OCI-LY7 (cell line): ENCODE measurements around the gene LRP1B. TPM values are rescaled to one million over a fixed set of nuclear protein-coding genes. Genes with fewer than 3 reads are reported as not detected.

Source experiments
- BruUV-seq: library from RNA; stranded (reverse); fragments of 400-500 nt; replicated peaks from 2 replicates; lab custom pipeline; 2021; lab: Mats Ljungman, UMichigan
- CTCF ChIA-PET: fragments of 300-600 bp; sonication (Branson Sonifier 250); formaldehyde crosslinking; loops from one replicate; lab custom pipeline; 2022; ENCODE audit warnings: antibody characterized with exemption; ENCODE audit not compliant: unreplicated experiment; lab: Charles Lee
- POLR2A ChIA-PET: fragments of 300-600 bp; sonication (Branson Sonifier 250); formaldehyde crosslinking; loops from one replicate; lab custom pipeline; 2022; ENCODE audit warnings: antibody characterized with exemption; lab: Charles Lee
- DNase-seq: peaks from one replicate; pipeline ENCODE4 v3.0.0-alpha.2; 2015; ENCODE audit warnings: low spot score
- H2AFZ ChIP-seq: fragments of 200-600 bp; sonication (generic), shearing (Covaris generic); 2 replicates; pipeline ENCODE4 v1.6.1; 2014; ENCODE audit warnings: mild to moderate bottlenecking, antibody characterized with exemption, low read length, moderate library complexity
- H3K27ac ChIP-seq: fragments of 200-600 bp; sonication (generic); 2 replicates; pipeline ENCODE4 v1.5.1; 2014; ENCODE audit warnings: mixed run types, low read depth, mild to moderate bottlenecking, moderate library complexity, low read length, inconsistent platforms; ENCODE audit not compliant: poor library complexity, severe bottlenecking
- H3K36me3 ChIP-seq: fragments of 200-600 bp; sonication (generic); 2 replicates; pipeline ENCODE4 v1.6.1; 2014; ENCODE audit warnings: mild to moderate bottlenecking, antibody characterized with exemption, low read length, moderate library complexity, mixed read lengths; ENCODE audit not compliant: insufficient read depth
- H3K4me1 ChIP-seq: fragments of 200-600 bp; sonication (generic); 2 replicates; pipeline ENCODE4 v1.5.1; 2014; ENCODE audit warnings: mild to moderate bottlenecking, low read length; ENCODE audit not compliant: insufficient read depth, poor library complexity, severe bottlenecking
- H3K4me2 ChIP-seq: fragments of 200-600 bp; sonication (generic); 2 replicates; pipeline ENCODE4 v1.6.1; 2014; ENCODE audit warnings: mild to moderate bottlenecking, low read length
- H3K4me3 ChIP-seq: fragments of 200-600 bp; sonication (generic); 2 replicates; pipeline ENCODE4 v1.5.1; 2014; ENCODE audit warnings: mild to moderate bottlenecking, low read depth, low read length; ENCODE audit not compliant: poor library complexity, severe bottlenecking
- H3K79me2 ChIP-seq: fragments of 200-600 bp; sonication (generic); 2 replicates; pipeline ENCODE4 v1.6.1; 2016; ENCODE audit warnings: low read depth, mild to moderate bottlenecking, low read length, moderate library complexity, mixed read lengths; ENCODE audit not compliant: insufficient read depth
- H3K9me2 ChIP-seq: fragments of 200-600 bp; sonication (generic); 2 replicates; pipeline ENCODE4 v1.6.1; 2016; ENCODE audit warnings: mild to moderate bottlenecking, low read length, mixed read lengths; ENCODE audit not compliant: insufficient read depth
- H3K9me3 ChIP-seq: fragments of 200-600 bp; sonication (generic); 2 replicates; pipeline ENCODE4 v1.6.1; 2014; ENCODE audit warnings: mild to moderate bottlenecking, mixed run types, low read length, mixed read lengths
- H4K20me1 ChIP-seq: fragments of 200-600 bp; sonication (generic); 2 replicates; pipeline ENCODE4 v1.6.1; 2014; ENCODE audit warnings: mild to moderate bottlenecking, antibody characterized with exemption, low read length, moderate library complexity, mixed read lengths; ENCODE audit not compliant: insufficient read depth
- EZH2phosphoT487 ChIP-seq: fragments of 200-600 bp; sonication (generic); IDR thresholded peaks from 2 replicates; pipeline ENCODE4 v1.6.1; 2018; ENCODE audit warnings: low read depth, borderline replicate concordance, mild to moderate bottlenecking, mixed run types, antibody characterized with exemption, low read length, moderate library complexity, mixed read lengths
- intact Hi-C: fragments of 100-400 bp; cut with micrococcal nuclease; formaldehyde crosslinking; loops from one replicate; pipeline ENCODE4 v1.10.0; 2022; ENCODE audit not compliant: unreplicated experiment
- total RNA-seq, 2 experiments: library from RNA; depleted of rRNA in 1 of 2; stranded (reverse); fragments of >200 nt in 1 of 2; shearing (Covaris generic) in 1 of 2; gene quantifications; 2 replicates each; pipeline ENCODE4 v1.2.3, GENCODE V29; 2014 to 2022
- TF ChIP-seq, protein P1 (sequence below): fragments of 200-600 bp; sonication (generic); conservative IDR thresholded peaks from 2 replicates; pipeline ENCODE4 v1.5.1; 2014; ENCODE audit warnings: mild to moderate bottlenecking, antibody characterized with exemption, low read length, moderate library complexity, mixed read lengths

The LRP1B gene
- total RNA-seq, 2 experiments from 2014 or later, result not detected

DNA sequence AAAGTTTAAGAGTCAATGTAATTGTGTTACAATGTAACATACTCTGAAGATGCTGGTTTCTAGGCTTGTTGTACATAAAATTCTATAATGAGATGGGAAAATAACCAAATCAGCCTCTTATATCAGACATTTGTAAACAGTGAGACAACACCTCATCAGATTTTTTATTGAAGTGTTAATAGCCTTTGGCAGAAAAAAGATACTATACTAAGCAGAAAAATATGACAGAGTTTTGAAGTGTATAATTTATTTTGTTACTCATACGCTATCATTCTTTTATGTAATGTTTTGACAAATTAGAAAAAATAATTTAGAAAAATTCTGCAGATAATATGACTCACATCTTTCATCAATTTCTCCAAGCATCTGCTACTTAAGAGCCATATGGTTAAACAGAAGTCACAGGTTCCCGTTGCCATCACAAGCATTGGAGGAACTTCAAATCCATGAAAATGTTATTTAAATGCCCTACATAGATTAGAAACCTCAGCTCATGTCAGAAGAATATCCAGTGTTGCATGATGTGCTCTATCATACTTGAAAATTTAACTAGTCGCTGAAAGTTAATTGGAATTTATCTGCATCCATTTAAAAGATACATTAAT lies 535.4 kb downstream of the LRP1B start:
- Histone ChIP-seq H3K79me2 (no peaks in the 10 kb centered on the region), H3K27ac (no peak overlapping the region), H3K36me3 (no peaks in the 10 kb centered on the region), H3K9me2 (no peaks in the 10 kb centered on the region), H3K4me3 (no peak overlapping the region), H3K4me1 (no peaks in the 10 kb centered on the region), H3K4me2 (no peak overlapping the region), H2AFZ (no peak overlapping the region), H3K9me3 (no peaks in the 10 kb centered on the region), H4K20me1 (no peaks in the 10 kb centered on the region)
- ChIA-PET POLR2A (no interaction called here), CTCF (no interaction called here)
- TF ChIP-seq EZH2phosphoT487, result no peak
- TF ChIP-seq, protein P1, sequence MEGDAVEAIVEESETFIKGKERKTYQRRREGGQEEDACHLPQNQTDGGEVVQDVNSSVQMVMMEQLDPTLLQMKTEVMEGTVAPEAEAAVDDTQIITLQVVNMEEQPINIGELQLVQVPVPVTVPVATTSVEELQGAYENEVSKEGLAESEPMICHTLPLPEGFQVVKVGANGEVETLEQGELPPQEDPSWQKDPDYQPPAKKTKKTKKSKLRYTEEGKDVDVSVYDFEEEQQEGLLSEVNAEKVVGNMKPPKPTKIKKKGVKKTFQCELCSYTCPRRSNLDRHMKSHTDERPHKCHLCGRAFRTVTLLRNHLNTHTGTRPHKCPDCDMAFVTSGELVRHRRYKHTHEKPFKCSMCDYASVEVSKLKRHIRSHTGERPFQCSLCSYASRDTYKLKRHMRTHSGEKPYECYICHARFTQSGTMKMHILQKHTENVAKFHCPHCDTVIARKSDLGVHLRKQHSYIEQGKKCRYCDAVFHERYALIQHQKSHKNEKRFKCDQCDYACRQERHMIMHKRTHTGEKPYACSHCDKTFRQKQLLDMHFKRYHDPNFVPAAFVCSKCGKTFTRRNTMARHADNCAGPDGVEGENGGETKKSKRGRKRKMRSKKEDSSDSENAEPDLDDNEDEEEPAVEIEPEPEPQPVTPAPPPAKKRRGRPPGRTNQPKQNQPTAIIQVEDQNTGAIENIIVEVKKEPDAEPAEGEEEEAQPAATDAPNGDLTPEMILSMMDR, result no peak
- no TSS peak for BruUV-seq
- no peak for DNase-seq
- intact Hi-C loops, result no loop called here

DNA sequence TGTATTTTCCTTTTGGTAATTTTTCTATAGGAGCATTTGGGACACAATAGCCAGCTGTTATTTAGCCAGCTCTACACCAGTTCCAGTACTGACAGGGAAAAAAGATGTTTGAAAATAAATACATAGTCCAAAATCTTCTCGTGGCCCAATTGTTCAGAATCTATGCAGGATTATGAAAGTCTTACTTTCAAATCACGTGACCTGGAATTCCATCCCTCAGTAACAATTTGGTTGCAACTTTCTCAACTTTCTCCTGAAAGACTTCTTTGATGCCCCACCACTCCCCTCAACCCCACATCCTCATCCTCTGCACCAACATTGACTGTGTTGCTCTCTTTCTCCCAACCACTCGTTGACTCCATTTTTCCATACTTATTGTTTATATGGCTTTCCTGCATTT lies 539.0 kb downstream of the LRP1B start:
- no peak overlapping the region for H3K4me2 ChIP-seq
- no peaks in the 10 kb centered on the region for H3K9me2 ChIP-seq
- H3K36me3 ChIP-seq, result no peaks in the 10 kb centered on the region
- no TSS peak for BruUV-seq
- intact Hi-C loops, result no loop called here
- ChIA-PET POLR2A (no interaction called here), CTCF (no interaction called here)
- H2AFZ ChIP-seq, result no peak overlapping the region
- no peak for DNase-seq
- H3K4me1 ChIP-seq, result no peaks in the 10 kb centered on the region
- H3K9me3 ChIP-seq, result no peaks in the 10 kb centered on the region
- H3K79me2 ChIP-seq, result no peaks in the 10 kb centered on the region
- no peak overlapping the region for H3K4me3 ChIP-seq
- no peaks in the 10 kb centered on the region for H4K20me1 ChIP-seq
- H3K27ac ChIP-seq, result no peak overlapping the region
- no peak for TF ChIP-seq EZH2phosphoT487
- TF ChIP-seq, protein P1, result no peak

DNA sequence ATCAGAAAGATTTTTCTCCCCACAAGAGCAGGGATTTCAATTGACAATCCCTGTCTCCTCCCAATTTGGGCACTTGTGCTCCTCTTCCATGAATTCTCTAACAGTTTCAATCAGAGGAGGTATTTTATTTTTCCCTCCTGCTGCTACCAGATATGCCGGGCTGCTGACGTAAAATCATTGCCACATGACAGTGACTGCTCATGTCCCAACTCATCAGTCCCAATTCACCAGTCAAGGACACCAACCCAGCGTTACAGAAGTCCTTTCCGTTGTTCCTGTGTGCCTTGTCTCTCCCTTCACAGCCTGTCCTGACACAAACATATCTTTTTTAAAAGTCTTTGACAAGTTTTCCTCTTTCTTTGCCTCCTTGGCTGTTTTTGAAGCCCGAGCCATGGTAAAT lies 540.2 kb downstream of the LRP1B start:
- intact Hi-C loops, result no loop called here
- TF ChIP-seq, protein P1, result no peak
- TF ChIP-seq EZH2phosphoT487, result no peak
- ChIA-PET POLR2A (no interaction called here), CTCF (no interaction called here)
- Histone ChIP-seq H3K9me2 (no peaks in the 10 kb centered on the region), H3K9me3 (no peaks in the 10 kb centered on the region), H3K4me2 (no peak overlapping the region), H2AFZ (no peak overlapping the region), H3K4me3 (no peak overlapping the region), H3K4me1 (no peaks in the 10 kb centered on the region), H3K27ac (no peak overlapping the region), H3K79me2 (no peaks in the 10 kb centered on the region), H3K36me3 (no peaks in the 10 kb centered on the region), H4K20me1 (no peaks in the 10 kb centered on the region)
- no TSS peak for BruUV-seq
- no peak for DNase-seq
